GM15510 (cell line): Measurements from ENCODE around the gene ENDOG.

Experiments
- POLR2A ChIP-seq: IDR thresholded peaks from 3 replicates; pipeline ENCODE4 v1.6.1; 2011; ENCODE audit warnings: borderline replicate concordance; ENCODE audit not compliant: insufficient read length; ENCODE audit errors: extremely low read depth

Gene ENDOG

DNA sequence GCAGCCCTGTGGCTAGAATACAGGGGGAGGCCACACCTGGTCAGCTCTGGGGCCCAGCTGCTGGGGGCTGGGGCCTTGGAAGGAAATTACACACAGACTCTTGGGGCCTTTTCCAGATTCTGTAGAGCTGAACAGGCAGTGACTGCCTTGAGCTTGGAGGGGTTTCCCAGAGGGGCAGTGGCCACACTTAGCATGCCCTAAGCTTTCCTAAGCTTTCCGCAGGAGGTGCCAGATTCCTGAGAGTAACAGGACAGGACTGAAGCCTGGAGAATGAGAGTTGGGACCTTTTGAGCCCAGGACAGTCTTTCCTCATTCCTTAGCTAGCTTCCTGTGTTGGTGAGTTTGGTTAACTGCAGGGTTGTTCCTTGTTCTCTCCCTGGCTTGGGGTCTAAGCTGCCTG, 29.9 kb upstream of the ENDOG start:
- no peak for TF ChIP-seq POLR2A

GRCh38 chr9:128790536-128790935, 27.8 kb upstream of the ENDOG start:
- TF ChIP-seq POLR2A = no peak

GRCh38 chr9:128792134-128792533, 26.2 kb upstream of the ENDOG start:
- no peak for TF ChIP-seq POLR2A

- no peak for TF ChIP-seq POLR2A
These were observed 25.2 kb upstream of the ENDOG start for GRCh38 chr9:128792978-128793686.

- TF ChIP-seq POLR2A = no peak
These were observed 19.4 kb upstream of the ENDOG start for GRCh38 chr9:128798896-128799295.

DNA sequence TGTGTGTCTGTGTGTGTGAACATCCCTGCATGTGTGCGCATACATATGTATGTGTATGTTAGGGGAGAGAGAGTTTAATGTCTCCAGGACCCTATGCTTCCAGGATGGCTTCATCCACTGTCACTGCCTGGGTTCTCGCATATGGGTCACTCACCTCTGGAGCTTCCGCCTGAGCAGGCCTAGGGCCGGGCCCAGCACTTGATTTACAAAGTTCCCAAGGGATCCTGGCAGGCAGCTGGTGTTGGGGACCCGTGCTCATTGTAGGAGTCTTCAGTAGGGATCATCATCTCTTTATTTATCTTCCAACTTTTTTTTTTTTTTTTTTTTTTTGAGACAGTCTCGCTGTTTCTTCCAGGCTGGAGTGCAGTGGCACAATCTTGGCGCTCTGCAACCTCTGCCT, 18.2 kb upstream of the ENDOG start:
- no peak for TF ChIP-seq POLR2A

DNA sequence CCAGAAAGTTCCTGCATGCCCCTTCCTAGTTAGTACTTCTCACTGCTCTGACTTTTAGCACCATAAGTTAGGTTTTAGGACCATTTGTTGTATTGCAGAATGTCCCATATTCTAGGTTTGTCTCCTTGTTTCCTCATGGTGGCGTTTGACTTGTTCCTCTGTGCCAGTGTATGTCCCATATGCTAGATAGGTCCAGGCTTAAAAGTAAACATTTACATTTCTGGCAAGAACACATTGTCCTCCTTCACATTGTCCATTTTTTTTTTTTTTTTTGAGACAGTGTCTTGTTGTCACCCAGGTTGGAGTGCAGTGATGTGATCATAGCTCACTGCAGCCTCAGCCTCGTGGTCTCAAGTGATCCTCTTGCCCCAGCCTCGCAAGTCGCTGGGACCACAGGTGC, 15.8 kb upstream of the ENDOG start:
- TF ChIP-seq POLR2A = no peak

DNA sequence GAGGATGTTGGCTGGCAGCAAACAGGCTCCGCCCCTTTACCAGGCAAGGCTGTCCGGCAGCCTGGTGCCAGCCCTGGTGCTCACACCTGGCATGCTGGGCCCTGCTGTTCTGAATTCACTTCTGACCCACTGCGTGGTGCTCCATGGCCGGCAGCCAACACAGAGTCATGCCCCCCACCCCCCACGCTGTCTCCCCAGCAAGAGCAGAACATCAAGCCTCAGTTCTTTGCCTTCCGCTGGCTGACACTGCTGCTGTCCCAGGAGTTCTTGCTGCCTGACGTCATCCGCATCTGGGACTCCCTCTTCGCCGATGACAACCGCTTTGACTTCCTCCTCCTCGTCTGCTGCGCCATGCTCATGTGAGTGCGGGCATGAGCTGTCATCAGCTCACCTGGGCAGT, 12.6 kb upstream of the ENDOG start:
- TF ChIP-seq POLR2A = no peak

- TF ChIP-seq POLR2A = no peak
These were observed 10.5 kb upstream of the ENDOG start for GRCh38 chr9:128807827-128808226.

DNA sequence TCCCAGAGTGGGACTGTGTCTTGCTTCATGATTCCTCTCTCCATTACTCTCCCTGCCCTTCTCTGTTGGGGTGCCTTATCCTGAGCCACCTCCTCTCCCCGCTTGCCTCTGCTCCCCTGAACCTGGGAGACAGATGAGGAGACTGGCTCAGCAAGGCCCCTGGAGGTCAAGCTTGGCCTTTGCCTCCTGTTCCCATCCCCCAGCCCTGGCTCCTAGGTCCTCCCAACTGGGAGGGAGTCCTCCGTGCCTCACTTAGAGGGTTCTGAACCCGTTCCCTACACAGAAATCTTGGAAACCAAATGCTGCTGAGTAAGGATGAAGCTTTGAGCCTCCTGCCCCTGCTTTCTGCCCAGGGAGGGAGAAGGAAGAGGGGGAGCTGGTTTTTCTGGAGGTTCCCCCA, 9.8 kb upstream of the ENDOG start:
- TF ChIP-seq POLR2A = no peak

- no peak for TF ChIP-seq POLR2A
These were observed 9.2 kb upstream of the ENDOG start for GRCh38 chr9:128809036-128809599.

DNA sequence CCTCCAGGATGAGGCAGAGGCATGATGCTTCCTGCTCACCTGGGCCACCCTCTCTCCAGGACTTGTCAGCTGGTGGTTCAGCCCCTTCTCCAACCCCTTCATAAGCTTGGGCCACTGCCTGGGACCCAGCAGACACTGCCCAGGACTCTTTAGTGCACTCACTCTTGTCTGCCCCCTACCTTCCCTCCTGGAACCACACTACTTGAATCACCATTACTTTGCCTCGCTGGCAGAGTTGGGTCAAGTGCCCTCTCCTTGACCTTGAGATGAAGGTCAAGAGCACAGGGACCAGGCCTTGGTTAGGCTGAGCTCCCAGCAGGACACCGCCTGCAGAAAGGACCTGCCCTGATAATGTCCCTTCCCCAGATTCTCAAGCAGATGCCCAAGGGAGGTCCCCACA, 8.5 kb upstream of the ENDOG start:
- no peak for TF ChIP-seq POLR2A

DNA sequence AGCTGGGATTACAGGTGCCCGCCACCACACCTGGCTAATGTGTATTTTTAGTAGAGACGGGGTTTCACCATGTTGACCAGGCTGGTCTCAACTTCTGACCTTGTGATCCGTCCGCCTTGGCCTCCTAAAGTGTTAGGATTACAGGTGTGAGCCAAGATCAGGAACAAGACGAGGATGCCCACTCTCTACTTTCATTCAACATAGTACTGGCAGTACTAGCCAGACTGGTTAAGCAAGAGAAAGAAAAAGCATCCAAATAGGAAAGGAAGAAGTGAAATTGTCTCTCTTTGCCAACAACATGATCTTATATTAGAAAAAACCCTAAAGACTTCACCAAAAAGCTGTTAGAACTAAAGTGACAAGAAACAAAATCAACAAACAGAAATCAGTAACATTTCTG, 7.4 kb upstream of the ENDOG start:
- TF ChIP-seq POLR2A = no peak

GRCh38 chr9:128818839-128819715, 777 bp downstream of the ENDOG start:
- no peak for TF ChIP-seq POLR2A
